Lower lobe of right lung (tissue), 2 donors: Measurements from ENCODE around the gene BMP8A. TPM values are rescaled to one million over a fixed set of nuclear protein-coding genes. Genes with fewer than 3 reads are reported as not detected.

Source experiments
- ATAC-seq, 2 donors: fragments of 200-7000 bp; cut with Tn5 transposase; one replicate each; pipeline ENCODE4 v1.9.1; 2020 to 2022; ENCODE audit warnings: mild to moderate bottlenecking in 2 of 2, moderate library complexity in 2 of 2
- DNase-seq: peaks from one replicate; pipeline ENCODE4 v3.0.0-alpha.2; 2020
- H3K27ac ChIP-seq: fragments of 200-600 bp; one replicate; pipeline ENCODE4 v1.8.0; 2022
- H3K27me3 ChIP-seq: fragments of 200-600 bp; one replicate; pipeline ENCODE4 v1.8.0; 2022; ENCODE audit warnings: low read depth
- H3K36me3 ChIP-seq: fragments of 200-600 bp; one replicate; pipeline ENCODE4 v1.8.0; 2022; ENCODE audit warnings: mild to moderate bottlenecking
- H3K4me1 ChIP-seq: fragments of 200-600 bp; one replicate; pipeline ENCODE4 v1.8.0; 2022
- H3K4me3 ChIP-seq: fragments of 200-600 bp; one replicate; pipeline ENCODE4 v1.8.0; 2022; ENCODE audit warnings: mild to moderate bottlenecking
- H3K9me3 ChIP-seq: fragments of 200-600 bp; one replicate; pipeline ENCODE4 v1.8.0; 2022
- CTCF ChIP-seq: fragments of 200-600 bp; IDR thresholded peaks from one replicate; pipeline ENCODE4 v1.8.0; 2022; ENCODE audit warnings: antibody characterized with exemption, mild to moderate bottlenecking
- intact Hi-C: fragments of 100-400 bp; cut with DNase I; formaldehyde crosslinking; loops from one replicate; pipeline ENCODE4 v1.11.0; 2022
- total RNA-seq: library from RNA; stranded (reverse); fragmentation: NEBNext Ultra II Directional; extraction: Animal tissue kit (Norgen Biotek cat#: 25700); gene quantifications from one replicate; pipeline ENCODE4 v1.2.1, GENCODE V29; 2021
- donor health status: DM: no; HTN: yes; CAD: no; lungs with severe emphysema.

Gene BMP8A
- total RNA-seq, 1 donor from 2014 or later, result not detected

GRCh38 chr1:39574646-39575045, 83.2 kb downstream of the BMP8A start:
- peaks cover 46% of the 10 kb centered on the region for H3K36me3 ChIP-seq
- H3K27me3 ChIP-seq, result no peaks in the 10 kb centered on the region
- H3K4me3 ChIP-seq, result peak overlapping the region; percentile 90
- H3K27ac ChIP-seq, result no peak overlapping the region
- intact Hi-C loops, result no loop called here
- DNase-seq (no peak), ATAC-seq (no peak)
- no peak for TF ChIP-seq CTCF
- H3K4me1 ChIP-seq, result peaks cover 30% of the 10 kb centered on the region
- no peaks in the 10 kb centered on the region for H3K9me3 ChIP-seq

Other genes starting within 250 kb of the BMP8A start
- gene PABPC4, start 85.2 kb downstream of the BMP8A start, total RNA-seq, result 203 TPM
- gene HEYL, start 148.0 kb downstream of the BMP8A start, total RNA-seq, result 10.4 TPM
- gene NT5C1A, start 180.5 kb downstream of the BMP8A start, total RNA-seq, result not detected
- gene HPCAL4, start 199.8 kb downstream of the BMP8A start, total RNA-seq, result 0.41 TPM
- gene PPIE, start 247.2 kb downstream of the BMP8A start, total RNA-seq, result 34.6 TPM